Measurements from ENCODE around the gene LCE1E. TPM values are rescaled to one million over a fixed set of nuclear protein-coding genes. Genes with fewer than 3 reads are reported as not detected.
A peak's percentile ranks its signal among the peaks of the same experiment; 100 is the strongest.

The LCE1E gene
- total RNA-seq, 1 experiment from 2014 or later: not detected

DNA sequence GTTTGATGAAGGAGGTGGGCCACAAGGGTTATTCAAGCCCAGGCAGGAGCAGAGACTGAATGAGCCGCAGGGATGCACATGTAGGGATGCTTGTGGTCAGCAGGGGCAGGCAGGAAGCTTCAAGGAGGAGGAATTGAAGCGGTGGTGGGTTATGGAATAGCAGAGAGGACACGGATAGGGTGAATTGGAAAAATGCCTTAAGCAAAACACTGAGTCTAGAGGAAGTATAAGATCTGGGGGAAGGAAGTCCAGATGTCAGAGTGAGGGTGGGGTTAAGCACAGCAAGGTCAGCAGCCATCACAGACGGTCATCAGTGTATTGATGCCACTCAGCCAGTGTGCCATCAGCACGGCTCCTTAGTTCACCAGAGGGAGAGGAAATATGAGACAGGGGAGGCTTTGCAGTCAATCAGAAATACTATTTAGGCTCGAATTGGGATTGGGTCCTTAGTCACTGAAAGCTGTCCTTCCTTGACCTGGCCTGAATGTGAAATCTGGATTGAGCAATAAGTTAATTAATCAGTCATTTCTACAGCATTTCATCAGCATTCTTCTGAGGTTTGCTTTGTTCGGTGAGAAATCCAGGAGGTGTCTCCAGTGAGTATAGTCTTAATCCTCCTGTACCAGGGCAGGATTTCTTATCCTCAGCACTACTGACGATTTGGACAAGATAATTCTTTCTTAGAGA, 17.1 kb upstream of the LCE1E start:
- H3K27me3 ChIP-seq (ENCODE audit: insufficient read depth, low read length): peaks cover 17% of the 10 kb centered on the region
- no peak overlapping the region for H3K4me2 ChIP-seq (ENCODE audit: low read length)
- no peak overlapping the region for H3K27ac ChIP-seq (ENCODE audit: low read depth, low read length)
- H3K9me2 ChIP-seq (ENCODE audit: insufficient read depth): no peaks in the 10 kb centered on the region
- no peaks in the 10 kb centered on the region for H3K36me3 ChIP-seq (ENCODE audit: control insufficient read depth in 1 of 2, insufficient read depth in 2 of 2, low read length in 2 of 2)
- CTCF ChIA-PET: no interaction called here
- POLR2A ChIA-PET: no interaction called here
- TF ChIP-seq JUND (IDR thresholded peaks at IDR 0.05) (no peak), CEBPB (IDR thresholded peaks at IDR 0.05; ENCODE audit: low read depth) (peak; percentile 85)
- intact Hi-C loops (cut with micrococcal nuclease): no loop called here
- H4K20me1 ChIP-seq (ENCODE audit: insufficient read depth): no peaks in the 10 kb centered on the region
- peak; percentile 44; the same call in 1 of the 2 replicates for ATAC-seq
- H3K4me3 ChIP-seq (replicated peaks in 1 of 2; ENCODE audit: low read depth in 1 of 2, low read length in 2 of 2): no peak overlapping the region
- DNase-seq (ENCODE audit: low read depth, low spot score): no peak
- no peaks in the 10 kb centered on the region for H3K4me1 ChIP-seq (ENCODE audit: control insufficient read depth in 1 of 2, insufficient read depth in 2 of 2, low read length in 2 of 2)
- H3K9me3 ChIP-seq (ENCODE audit: control insufficient read depth in 1 of 2, insufficient read depth in 1 of 2, low read depth in 1 of 2, low read length in 2 of 2): no peaks in the 10 kb centered on the region
- H3K9ac ChIP-seq (ENCODE audit: low read length): no peak overlapping the region
- H3K79me2 ChIP-seq (ENCODE audit: insufficient read depth, low read length): no peaks in the 10 kb centered on the region
- no TSS peak for BruUV-seq (replicated peaks)
- RAD21 ChIA-PET (ENCODE audit: low non-redundant PET in 1 of 2, low total read pairs in 2 of 2, uncharacterized antibody in 2 of 2, unreplicated experiment in 2 of 2): no interaction called here
- no peak overlapping the region for H2AFZ ChIP-seq (ENCODE audit: low read depth, low read length, poor library complexity, severe bottlenecking)

DNA sequence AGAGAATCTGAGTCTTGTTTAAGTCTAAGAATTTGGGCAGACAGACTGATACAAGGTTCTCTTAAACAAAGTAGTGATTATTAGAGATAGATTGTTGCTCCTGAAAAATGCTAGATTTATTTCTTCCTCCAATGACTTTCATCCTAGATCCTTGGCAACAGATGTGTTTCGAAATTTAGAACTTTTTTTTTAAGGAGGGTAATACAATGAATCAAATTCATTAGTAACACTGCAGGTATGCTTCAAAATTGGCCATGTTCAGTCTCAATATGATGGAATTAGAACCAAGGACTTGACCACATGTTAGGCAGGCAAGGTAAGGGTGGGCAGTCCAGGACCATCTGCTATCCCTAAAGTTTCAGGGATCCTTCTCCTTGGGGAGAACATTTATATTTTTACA, 15.6 kb upstream of the LCE1E start:
- Histone ChIP-seq H3K27me3 (ENCODE audit: insufficient read depth, low read length) (peaks cover 9% of the 10 kb centered on the region), H3K79me2 (ENCODE audit: insufficient read depth, low read length) (no peaks in the 10 kb centered on the region), H3K4me3 (replicated peaks in 1 of 2; ENCODE audit: low read depth in 1 of 2, low read length in 2 of 2) (no peak overlapping the region), H2AFZ (ENCODE audit: low read depth, low read length, poor library complexity, severe bottlenecking) (no peak overlapping the region), H3K27ac (ENCODE audit: low read depth, low read length) (no peak overlapping the region), H3K9me2 (ENCODE audit: insufficient read depth) (no peaks in the 10 kb centered on the region), H3K4me2 (ENCODE audit: low read length) (no peak overlapping the region), H3K36me3 (ENCODE audit: control insufficient read depth in 1 of 2, insufficient read depth in 2 of 2, low read length in 2 of 2) (no peaks in the 10 kb centered on the region), H3K9ac (ENCODE audit: low read length) (no peak overlapping the region), H3K9me3 (ENCODE audit: control insufficient read depth in 1 of 2, insufficient read depth in 1 of 2, low read depth in 1 of 2, low read length in 2 of 2) (no peaks in the 10 kb centered on the region), H3K4me1 (ENCODE audit: control insufficient read depth in 1 of 2, insufficient read depth in 2 of 2, low read length in 2 of 2) (no peaks in the 10 kb centered on the region), H4K20me1 (ENCODE audit: insufficient read depth) (no peaks in the 10 kb centered on the region)
- ChIA-PET CTCF (no interaction called here), POLR2A (no interaction called here), RAD21 (ENCODE audit: low non-redundant PET in 1 of 2, low total read pairs in 2 of 2, uncharacterized antibody in 2 of 2, unreplicated experiment in 2 of 2) (no interaction called here)
- DNase-seq (ENCODE audit: low read depth, low spot score): no peak
- no peak for ATAC-seq
- BruUV-seq (replicated peaks): no TSS peak
- intact Hi-C loops (cut with micrococcal nuclease): no loop called here
- TF ChIP-seq ZFX (IDR thresholded peaks at IDR 0.05) (no peak), POLR2A (IDR thresholded peaks at IDR 0.05; ENCODE audit: borderline replicate concordance, extremely low read depth, insufficient read depth, insufficient read length) (no peak), JUND (IDR thresholded peaks at IDR 0.05) (no peak), CEBPB (IDR thresholded peaks at IDR 0.05; ENCODE audit: low read depth) (no peak), ELF1 (IDR thresholded peaks at IDR 0.05; ENCODE audit: borderline replicate concordance, low read depth) (no peak), SRF (IDR thresholded peaks at IDR 0.05; ENCODE audit: low read depth) (no peak), TCF7L2 (IDR thresholded peaks at IDR 0.05; ENCODE audit: borderline replicate concordance, extremely low read depth, insufficient read depth, insufficient read length) (no peak), CBX3 (IDR thresholded peaks at IDR 0.05; ENCODE audit: low read depth) (no peak), ZNF274 (IDR thresholded peaks at IDR 0.05; ENCODE audit: low read depth, low read length) (no peak), POLR2AphosphoS5 (IDR thresholded peaks at IDR 0.05; ENCODE audit: low read depth, low read length) (no peak), YY1 (IDR thresholded peaks at IDR 0.05; ENCODE audit: extremely low read depth, insufficient replicate concordance, low read depth, low read length) (no peak), SP1 (IDR thresholded peaks at IDR 0.05; ENCODE audit: low read depth) (no peak), EZH2 (IDR thresholded peaks at IDR 0.05) (no peak)
- TF ChIP-seq, protein P1, sequence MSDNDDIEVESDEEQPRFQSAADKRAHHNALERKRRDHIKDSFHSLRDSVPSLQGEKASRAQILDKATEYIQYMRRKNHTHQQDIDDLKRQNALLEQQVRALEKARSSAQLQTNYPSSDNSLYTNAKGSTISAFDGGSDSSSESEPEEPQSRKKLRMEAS (IDR thresholded peaks at IDR 0.05): no peak
- TF ChIP-seq, protein P2, sequence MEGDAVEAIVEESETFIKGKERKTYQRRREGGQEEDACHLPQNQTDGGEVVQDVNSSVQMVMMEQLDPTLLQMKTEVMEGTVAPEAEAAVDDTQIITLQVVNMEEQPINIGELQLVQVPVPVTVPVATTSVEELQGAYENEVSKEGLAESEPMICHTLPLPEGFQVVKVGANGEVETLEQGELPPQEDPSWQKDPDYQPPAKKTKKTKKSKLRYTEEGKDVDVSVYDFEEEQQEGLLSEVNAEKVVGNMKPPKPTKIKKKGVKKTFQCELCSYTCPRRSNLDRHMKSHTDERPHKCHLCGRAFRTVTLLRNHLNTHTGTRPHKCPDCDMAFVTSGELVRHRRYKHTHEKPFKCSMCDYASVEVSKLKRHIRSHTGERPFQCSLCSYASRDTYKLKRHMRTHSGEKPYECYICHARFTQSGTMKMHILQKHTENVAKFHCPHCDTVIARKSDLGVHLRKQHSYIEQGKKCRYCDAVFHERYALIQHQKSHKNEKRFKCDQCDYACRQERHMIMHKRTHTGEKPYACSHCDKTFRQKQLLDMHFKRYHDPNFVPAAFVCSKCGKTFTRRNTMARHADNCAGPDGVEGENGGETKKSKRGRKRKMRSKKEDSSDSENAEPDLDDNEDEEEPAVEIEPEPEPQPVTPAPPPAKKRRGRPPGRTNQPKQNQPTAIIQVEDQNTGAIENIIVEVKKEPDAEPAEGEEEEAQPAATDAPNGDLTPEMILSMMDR (IDR thresholded peaks at IDR 0.05 in 2 of 3, conservative IDR thresholded peaks at IDR 0.05 in 1 of 3; ENCODE audit: borderline replicate concordance in 1 of 3, insufficient read depth in 1 of 3, low read depth in 2 of 3, low read length in 2 of 3): no peak
- TF ChIP-seq, protein P3, sequence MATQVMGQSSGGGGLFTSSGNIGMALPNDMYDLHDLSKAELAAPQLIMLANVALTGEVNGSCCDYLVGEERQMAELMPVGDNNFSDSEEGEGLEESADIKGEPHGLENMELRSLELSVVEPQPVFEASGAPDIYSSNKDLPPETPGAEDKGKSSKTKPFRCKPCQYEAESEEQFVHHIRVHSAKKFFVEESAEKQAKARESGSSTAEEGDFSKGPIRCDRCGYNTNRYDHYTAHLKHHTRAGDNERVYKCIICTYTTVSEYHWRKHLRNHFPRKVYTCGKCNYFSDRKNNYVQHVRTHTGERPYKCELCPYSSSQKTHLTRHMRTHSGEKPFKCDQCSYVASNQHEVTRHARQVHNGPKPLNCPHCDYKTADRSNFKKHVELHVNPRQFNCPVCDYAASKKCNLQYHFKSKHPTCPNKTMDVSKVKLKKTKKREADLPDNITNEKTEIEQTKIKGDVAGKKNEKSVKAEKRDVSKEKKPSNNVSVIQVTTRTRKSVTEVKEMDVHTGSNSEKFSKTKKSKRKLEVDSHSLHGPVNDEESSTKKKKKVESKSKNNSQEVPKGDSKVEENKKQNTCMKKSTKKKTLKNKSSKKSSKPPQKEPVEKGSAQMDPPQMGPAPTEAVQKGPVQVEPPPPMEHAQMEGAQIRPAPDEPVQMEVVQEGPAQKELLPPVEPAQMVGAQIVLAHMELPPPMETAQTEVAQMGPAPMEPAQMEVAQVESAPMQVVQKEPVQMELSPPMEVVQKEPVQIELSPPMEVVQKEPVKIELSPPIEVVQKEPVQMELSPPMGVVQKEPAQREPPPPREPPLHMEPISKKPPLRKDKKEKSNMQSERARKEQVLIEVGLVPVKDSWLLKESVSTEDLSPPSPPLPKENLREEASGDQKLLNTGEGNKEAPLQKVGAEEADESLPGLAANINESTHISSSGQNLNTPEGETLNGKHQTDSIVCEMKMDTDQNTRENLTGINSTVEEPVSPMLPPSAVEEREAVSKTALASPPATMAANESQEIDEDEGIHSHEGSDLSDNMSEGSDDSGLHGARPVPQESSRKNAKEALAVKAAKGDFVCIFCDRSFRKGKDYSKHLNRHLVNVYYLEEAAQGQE (IDR thresholded peaks at IDR 0.05; ENCODE audit: low read depth): no peak

Data from HCT116 (cell line).